Stimulated activated CD4-positive, alpha-beta T cell treated with anti-CD3 and anti-CD28 coated beads, Interleukin-4, amount 100 ng/mL, for 1 hour (primary cell): ENCODE results near the gene GMCL2.

Experiments used
- DNase-seq: peaks from one replicate; pipeline ENCODE4 v3.0.0-alpha.2; 2020

Gene GMCL2

GRCh38 chr5:178176791-178177190, 10.4 kb downstream of the GMCL2 start:
- DNase-seq, result no peak

GRCh38 chr5:178174456-178174855, 12.7 kb downstream of the GMCL2 start:
- no peak for DNase-seq

GRCh38 chr5:178170455-178170854, 16.7 kb downstream of the GMCL2 start:
- no peak for DNase-seq

DNA sequence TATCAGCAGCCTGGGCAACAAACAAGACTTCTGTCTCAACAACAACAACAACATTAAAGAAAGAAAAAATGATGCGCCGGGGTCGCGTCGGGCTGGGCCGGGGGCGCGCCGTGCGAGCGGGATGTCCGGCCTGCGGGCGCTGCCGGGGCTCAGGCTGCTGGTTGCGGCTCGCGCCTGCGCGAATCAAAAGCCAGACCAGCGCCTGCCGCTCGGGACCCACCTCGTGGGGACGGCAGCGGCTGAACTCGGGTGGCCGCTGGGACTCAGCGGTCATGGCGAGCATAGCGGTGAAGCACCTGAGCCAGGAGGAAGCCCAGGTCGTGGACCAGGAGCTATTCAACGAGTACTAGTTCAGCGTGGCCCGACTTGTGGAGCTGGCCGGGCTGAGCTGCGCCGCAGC, 21.6 kb downstream of the GMCL2 start:
- DNase-seq, result no peak

GRCh38 chr5:178163772-178164735, 23.1 kb downstream of the GMCL2 start:
- peak; percentile 94 for DNase-seq

- no peak for DNase-seq
These were observed 24.7 kb downstream of the GMCL2 start for GRCh38 chr5:178162481-178162880.

DNA sequence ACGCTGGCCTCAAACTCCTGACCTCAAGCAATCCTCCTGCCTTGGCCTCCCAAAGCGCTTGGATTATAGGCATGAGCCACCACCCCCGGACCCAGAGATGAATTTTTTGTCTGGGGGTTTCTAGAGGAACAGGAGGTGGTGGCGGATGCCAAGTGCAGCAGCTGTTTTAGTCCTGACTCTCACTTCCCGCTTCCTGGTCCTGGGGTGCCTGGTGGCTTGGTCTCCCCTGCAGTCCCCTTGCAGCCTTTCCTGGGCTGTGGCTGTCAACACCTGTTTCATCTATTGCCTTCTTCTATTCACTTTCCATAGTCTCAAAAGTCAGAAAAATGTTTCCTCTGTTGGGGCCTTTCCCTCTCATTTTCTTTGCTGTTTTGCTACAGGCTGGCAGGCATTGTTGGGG, 27.0 kb downstream of the GMCL2 start:
- DNase-seq, result no peak

GRCh38 chr5:178155065-178155464, 32.1 kb downstream of the GMCL2 start:
- no peak for DNase-seq

GRCh38 chr5:178153530-178154340, 33.4 kb downstream of the GMCL2 start, which contains the start of gene NHP2:
Gene NHP2, minus strand, starts transcription at chr5:178153885. Its CDS starts 68 bp downstream, at chr5:178153817.
- peak; percentile 98 for DNase-seq

- no peak for DNase-seq
These were observed 34.4 kb downstream of the GMCL2 start for GRCh38 chr5:178152491-178153444.

DNA sequence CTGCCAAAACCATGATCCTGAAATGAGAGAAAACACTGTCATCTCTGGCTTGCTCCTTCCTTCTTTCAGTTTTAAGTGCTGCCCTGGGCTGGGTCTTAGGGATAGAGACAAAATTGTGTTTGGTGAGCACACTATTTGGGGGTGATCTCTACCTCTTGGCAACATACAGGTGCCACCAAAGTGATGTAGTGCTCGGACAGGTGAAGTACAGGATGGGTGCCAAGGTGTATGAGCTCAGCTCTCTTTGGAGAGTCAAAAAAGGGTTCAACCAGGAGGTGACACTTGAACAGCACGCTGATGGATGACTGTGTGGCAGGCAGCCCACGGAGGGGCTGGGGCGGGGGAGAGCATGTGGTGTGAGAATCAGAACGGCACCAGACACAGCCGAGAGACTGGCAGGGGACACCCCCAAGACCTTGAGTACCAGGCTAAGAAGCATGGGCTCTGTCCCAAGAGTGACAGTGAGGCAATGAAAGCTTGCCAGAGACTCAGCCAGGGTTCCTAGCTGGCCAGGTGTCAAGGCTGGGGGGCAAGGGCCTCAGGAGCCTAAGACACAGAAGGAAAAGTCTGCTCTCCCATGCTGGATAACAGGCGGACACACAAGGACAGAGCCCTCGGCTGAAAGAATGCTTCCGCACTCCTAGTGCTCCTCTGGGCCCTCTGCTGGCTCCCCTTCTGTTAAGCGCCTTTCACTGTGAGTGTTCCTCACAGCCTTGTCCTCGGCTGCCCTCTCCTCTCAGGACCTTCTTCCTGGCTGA, 36.0 kb downstream of the GMCL2 start:
- DNase-seq, result no peak

DNA sequence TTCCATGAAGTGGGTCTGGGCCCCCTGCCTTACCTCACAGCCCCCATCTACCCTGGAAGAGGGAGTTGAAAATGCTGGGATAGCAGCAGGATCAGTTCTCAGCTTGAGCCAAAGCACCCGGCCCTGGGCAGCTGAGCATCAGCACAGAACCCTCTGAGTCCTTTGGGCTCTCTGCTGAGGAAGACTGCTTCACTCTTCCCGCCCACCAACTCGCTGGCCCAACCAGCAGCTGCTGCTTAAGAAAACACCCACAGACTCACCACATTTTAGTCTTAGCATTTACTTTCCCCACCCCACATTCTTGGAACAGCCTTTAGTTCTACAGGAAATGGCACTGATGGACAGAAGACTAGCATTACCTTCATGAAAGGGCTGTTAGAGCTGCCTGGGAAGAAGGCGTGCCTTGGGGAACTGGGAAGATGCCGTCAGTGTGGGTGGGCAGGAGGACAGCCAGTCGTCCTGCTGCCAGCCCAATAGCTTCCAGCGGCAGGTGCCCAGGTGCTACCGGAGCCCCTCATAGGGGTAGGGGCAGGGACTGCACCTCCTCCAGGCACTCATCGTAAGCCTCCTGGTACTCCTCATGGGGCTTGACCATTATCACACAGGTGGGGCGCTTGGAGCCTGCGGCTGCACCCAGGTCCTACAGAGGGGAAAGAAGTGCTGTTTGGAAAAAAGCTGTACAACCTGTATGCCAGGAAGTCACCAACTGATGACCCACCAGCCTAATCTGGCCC, 37.8 kb downstream of the GMCL2 start:
- no peak for DNase-seq

- no peak for DNase-seq
These were observed 39.8 kb downstream of the GMCL2 start for GRCh38 chr5:178147406-178147805.

DNA sequence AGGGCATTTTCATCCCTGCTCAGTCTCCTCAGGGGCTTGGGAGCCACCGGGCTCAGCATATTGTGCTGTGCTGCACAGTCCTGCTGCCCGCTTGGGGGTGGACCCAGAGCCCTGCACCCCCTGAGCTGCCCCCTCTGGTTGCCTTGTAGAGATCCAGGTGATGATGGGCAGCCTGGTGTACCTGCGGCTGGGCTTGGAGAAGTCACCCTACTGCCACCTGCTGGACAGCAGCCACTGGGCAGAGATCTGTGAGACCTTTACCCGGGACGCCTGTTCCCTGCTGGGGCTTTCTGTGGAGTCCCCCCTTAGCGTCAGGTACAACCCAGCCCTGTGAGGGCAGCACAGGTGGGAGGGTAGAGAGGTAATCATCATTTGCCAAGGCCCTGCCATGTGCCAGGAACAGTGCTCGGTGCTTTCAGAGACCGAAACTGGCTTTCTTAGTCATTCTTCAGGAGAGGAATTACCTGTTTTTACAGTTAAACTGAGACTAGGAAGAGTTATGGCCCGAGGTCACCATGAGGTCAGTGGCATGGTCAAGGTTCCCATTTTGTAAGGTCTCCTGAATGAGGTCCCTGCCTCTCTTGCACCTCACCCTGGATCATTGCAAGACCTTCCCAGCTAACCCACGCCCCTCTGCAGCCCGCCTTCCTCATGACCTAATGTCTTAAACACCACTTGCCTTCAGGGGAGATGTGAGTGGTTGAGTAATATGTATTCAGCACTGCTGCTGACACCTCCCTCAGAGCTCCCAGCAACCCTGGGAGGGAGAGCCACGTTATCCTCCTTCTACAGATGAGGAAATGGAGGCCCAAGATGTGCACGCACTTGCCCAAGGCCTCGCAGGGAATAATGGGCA, 41.0 kb downstream of the GMCL2 start:
- peak; percentile 74 for DNase-seq

GRCh38 chr5:178143901-178144300, 43.3 kb downstream of the GMCL2 start:
- no peak for DNase-seq

GRCh38 chr5:178143246-178143645, 43.9 kb downstream of the GMCL2 start:
- no peak for DNase-seq

GRCh38 chr5:178142642-178143041, 44.5 kb downstream of the GMCL2 start:
- no peak for DNase-seq

GRCh38 chr5:178141550-178141949, 45.6 kb downstream of the GMCL2 start:
- no peak for DNase-seq

GRCh38 chr5:178137991-178138390, 49.2 kb downstream of the GMCL2 start:
- DNase-seq, result no peak

GRCh38 chr5:178136990-178137389, 50.2 kb downstream of the GMCL2 start:
- DNase-seq, result no peak
